SK-N-MC (cell line): ENCODE measurements around the gene REEP1.

Experiments
- EZH2 ChIP-seq: fragments of 200-600 bp; sonication (generic); IDR thresholded peaks from one replicate; pipeline ENCODE4 v1.6.1; 2017; ENCODE audit warnings: antibody characterized with exemption
- POLR2AphosphoS5 ChIP-seq: IDR thresholded peaks from 2 replicates; pipeline ENCODE4 v1.6.1; 2012; ENCODE audit warnings: mild to moderate bottlenecking, low read depth, low read length, borderline replicate concordance

GRCh38 chr2:86176597-86176996 lies 160.8 kb downstream of the REEP1 start:
- TF ChIP-seq EZH2 (no peak), POLR2AphosphoS5 (no peak)
